Left renal cortex interstitium (tissue), 4 donors: ENCODE results near the gene FAAH. TPM values are rescaled to one million over a fixed set of nuclear protein-coding genes. Genes with fewer than 3 reads are reported as not detected.

Experiments
- DNase-seq, 4 donors: peaks; one replicate each; pipeline ENCODE4 v3.0.0-alpha.2; 2013; ENCODE audit warnings: low read depth in 4 of 4, low spot score in 2 of 4, missing footprints in 1 of 4
- polyA plus RNA-seq, 4 donors: library from polyadenylated mRNA; unstranded; fragments of 120-200 nt; gene quantifications; one replicate each; pipeline ENCODE4 v1.2.1, GENCODE V29; 2013; ENCODE audit not compliant: insufficient read length in 4 of 4

The FAAH gene
- polyA plus RNA-seq, 4 donors: 16.9 to 31.8 (median 26.7) TPM

- DNase-seq: no peak
Observed at GRCh38 chr1:46448109-46448911, 54.2 kb downstream of the FAAH start.

- DNase-seq: no peak
Observed at GRCh38 chr1:46449223-46450159, 55.4 kb downstream of the FAAH start.

GRCh38 chr1:46450160-46450517 is 56.0 kb downstream of the FAAH start:
- DNase-seq: no peak

GRCh38 chr1:46451948-46452930 is 58.1 kb downstream of the FAAH start:
- DNase-seq: no peak

DNA sequence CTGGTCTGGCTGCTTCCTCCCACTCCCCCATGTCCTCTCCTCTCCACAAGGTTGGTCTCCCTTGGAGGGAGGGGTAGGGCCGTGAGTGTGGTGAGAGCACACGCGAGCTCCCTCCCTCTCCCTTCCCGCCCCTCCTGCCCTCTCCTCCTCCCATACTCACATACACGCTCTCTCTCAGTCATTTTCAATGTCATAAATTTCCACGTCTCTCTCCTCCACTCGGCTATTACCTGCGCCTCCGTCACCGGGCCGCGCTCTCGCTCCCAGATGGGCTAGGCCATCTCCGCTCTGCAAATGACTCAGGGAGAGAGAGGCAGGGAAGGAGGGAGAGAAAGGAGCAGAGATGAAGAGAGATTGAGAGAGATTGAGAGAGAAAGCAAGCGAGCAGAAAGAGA is 58.8 kb downstream of the FAAH start:
- no peak for DNase-seq

DNA sequence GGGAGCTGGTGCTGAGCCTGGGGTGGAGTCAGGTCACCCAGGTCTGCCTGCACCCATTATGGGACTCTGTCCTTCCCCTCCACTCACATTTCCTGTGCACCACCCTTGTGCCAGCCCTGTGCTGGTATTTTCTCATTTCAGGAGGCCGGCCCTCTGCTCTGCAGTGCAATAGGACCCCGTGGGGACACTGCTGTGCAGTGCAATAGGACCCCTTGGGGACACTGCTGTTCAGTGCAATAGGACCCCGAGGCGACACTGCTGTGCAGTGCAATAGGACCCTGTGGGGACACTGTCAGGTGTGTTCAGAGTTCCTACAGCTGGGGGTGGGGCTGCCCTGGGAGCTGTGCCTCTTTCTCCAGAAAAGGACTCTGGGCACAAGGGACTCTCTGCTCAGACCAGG is 59.3 kb downstream of the FAAH start:
- no peak for DNase-seq

GRCh38 chr1:46455951-46456350 is 61.8 kb downstream of the FAAH start:
- DNase-seq: no peak

DNA sequence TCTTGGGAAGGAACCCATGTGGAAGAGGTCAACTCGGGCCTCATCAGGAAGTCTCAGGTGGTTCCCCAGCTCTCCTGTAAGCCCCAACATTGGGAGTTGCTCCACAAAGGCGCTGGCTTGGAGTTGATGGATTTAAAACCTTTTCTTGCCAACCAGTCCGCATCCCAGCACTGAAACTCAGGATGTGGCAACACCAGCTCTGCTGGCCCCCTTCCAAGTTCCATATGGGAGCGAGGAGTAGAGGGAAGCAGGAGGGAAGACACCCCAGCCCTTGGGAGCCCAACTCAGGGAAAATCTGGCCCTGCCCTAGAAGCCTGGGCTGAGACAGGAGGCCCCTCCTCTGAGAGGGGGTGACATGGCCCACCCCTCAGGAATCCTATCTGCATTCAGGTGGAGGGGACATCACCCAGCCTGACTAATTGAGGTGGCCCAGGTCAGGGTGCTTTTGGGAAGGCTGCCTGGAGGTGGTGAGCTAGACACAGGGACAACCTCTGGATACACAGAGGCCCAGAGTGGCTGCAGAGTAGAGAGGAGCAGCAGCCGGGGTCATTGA is 62.4 kb downstream of the FAAH start:
- no peak for DNase-seq

DNA sequence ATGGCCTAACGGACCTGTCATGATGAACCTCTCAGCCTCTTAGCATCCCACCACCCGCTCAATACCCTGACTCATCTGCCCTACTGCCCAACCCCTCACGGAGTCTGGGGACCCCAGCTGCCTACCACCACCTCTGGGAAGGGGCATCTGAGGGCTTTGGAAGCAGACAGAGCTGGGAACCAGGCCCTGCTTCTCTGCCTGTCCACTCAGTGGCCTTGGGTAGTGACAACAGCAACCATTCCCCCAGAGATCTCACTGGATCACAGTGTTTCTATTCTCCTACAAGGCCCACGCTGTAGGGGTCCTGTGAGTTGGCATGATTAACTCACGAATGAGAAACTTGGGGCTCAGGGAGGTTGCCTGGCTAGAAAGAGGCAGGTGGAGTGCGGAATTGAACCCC is 63.1 kb downstream of the FAAH start:
- no peak for DNase-seq

GRCh38 chr1:46458190-46458589 is 64.1 kb downstream of the FAAH start:
- DNase-seq: no peak

DNA sequence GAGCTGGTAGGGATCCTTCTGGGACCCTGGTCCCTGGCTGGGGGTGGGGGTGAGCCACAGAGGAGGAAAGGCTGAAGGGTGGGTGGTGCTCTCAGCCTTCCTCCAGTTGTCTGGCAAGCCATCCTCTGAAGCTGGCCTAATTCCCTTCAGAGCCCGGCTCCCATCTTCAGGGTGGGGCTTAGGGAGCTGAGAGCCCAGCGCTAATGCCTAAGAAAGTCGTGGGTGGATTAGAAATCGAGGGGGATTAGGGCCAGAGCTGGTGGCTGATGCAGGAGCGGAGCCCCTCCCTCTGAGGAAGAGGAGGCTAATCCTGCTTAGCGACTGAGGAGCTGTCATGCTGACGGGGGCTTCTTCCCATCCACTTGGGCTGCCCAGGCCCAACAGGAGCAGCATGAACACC is 64.7 kb downstream of the FAAH start:
- DNase-seq: no peak

- DNase-seq: no peak
Observed at GRCh38 chr1:46459315-46459714, 65.2 kb downstream of the FAAH start.

DNA sequence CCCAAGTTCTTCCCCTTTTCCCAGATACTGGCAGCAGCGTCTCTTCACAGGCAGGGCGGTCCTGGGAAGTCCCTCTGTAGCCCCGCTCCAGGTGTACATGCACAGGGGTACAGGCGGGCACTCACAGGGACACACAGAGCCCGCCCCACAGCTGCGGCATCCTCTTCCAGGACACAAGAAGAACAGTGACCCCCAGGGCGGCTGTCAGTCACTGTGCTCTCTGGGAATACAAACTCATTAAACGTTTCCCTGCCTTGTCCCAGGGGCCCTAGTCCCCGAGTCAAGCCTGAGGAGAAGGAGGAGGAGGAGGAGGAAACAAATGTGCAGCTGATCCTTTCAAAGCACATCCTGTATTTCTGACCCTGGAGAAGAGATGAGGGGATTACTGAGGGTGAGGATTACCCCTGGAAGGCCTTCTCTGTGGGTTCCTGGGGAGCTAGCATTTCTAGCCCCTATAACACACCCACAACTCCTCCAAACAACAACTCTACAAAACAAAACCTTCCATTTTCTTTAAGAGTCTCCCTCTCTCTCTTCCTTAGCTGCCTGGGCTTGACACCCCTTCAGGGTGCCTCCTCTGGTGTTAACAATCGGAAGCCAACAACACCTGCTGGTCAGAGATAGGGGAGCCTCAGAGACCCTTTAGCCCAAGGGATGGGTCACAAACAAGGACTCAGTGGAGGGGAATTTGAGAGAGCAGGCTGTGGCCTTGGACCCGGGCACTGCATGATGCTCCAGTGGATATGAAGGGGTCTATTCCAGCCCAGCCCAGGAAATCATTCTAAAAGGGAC is 67.1 kb downstream of the FAAH start:
- DNase-seq: no peak

DNA sequence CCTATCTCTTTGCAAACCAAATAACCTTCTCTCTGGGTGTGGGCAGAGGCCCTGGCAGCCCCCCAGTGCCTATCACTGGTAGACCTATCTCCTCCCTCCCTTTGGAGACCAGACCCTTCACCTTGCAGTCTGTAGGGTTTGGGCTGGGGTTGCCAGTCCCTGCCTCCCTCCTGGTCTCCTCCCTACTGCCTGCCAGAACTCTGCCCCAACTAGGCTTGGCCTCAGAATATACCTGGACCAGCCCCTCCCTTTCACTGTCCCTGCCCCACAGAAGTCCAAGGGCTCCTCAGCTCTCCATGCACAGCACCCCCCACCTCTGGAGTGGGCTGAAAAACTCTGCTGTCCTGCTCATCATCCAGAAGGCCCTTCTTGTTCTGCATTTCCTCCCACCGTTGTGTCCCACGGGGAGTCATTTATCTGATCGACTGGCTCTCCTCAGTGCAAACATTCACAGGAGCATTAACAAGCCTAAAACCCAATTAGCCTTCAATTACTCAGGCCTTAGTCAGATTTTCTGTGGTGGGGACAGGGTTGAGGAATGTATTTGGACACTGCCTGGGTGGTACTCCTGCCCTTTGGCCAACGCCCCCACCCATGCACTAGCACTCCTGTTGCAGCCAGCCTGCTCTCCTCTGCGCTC is 67.8 kb downstream of the FAAH start:
- no peak for DNase-seq

Other genes with a start within 250 kb of the FAAH start
- 10 to 100 TPM; 65.6 to 99.6 (median 80.7) TPM for gene TSPAN1, start 219.2 kb upstream of the FAAH start, polyA plus RNA-seq
- gene P3R3URF, start 217.8 kb upstream of the FAAH start, polyA plus RNA-seq: not detected
- gene POMGNT1, start 195.9 kb upstream of the FAAH start, polyA plus RNA-seq: 10 to 100 TPM; 70.0 to 94.5 (median 84.7) TPM
- 1 to 10 TPM; 3.1 to 6.5 (median 4.2) TPM for gene LURAP1, start 191.0 kb upstream of the FAAH start, polyA plus RNA-seq
- gene RAD54L, start 146.6 kb upstream of the FAAH start, polyA plus RNA-seq: 10 to 100 TPM; 10.8 to 16.3 (median 13.4) TPM
- gene LRRC41, start 90.7 kb upstream of the FAAH start, polyA plus RNA-seq: 10 to 100 TPM; 75.6 to 99.0 (median 91.7) TPM
- gene UQCRH, start 90.6 kb upstream of the FAAH start, polyA plus RNA-seq: 100 to 1,000 TPM; 354 to 478 (median 418) TPM
- 10 to 100 TPM; 23.8 to 30.7 (median 27.4) TPM for gene NSUN4, start 53.5 kb upstream of the FAAH start, polyA plus RNA-seq
- under 1 TPM in 1 of 4 donors, not detected in 3; 0.09 TPM for gene DMBX1, start 95.5 kb downstream of the FAAH start, polyA plus RNA-seq
- not detected for gene KNCN, start 157.3 kb downstream of the FAAH start, polyA plus RNA-seq
- gene MKNK1, start 210.0 kb downstream of the FAAH start, polyA plus RNA-seq: 10 to 100 TPM; 16.9 to 43.3 (median 29.4) TPM
- gene MOB3C, start 222.5 kb downstream of the FAAH start, polyA plus RNA-seq: 10 to 100 TPM; 10.5 to 13.9 (median 12.5) TPM